DND-41 (cell line): ENCODE results near the gene PWWP2B.

Experiments used
- ATAC-seq: fragments of 200-7000 bp; cut with Tn5 transposase; 3 replicates; pipeline ENCODE4 v1.9.1; 2021; ENCODE audit warnings: low read depth; ENCODE audit not compliant: insufficient read depth
- DNase-seq: peaks from one replicate; pipeline ENCODE4 v3.0.0-alpha.2; 2020
- H2AFZ ChIP-seq: 2 replicates; pipeline ENCODE4 v1.6.0; 2012; ENCODE audit warnings: low read depth, low read length
- H3K27ac ChIP-seq: 2 replicates; pipeline ENCODE4 v1.5.1; 2012; ENCODE audit warnings: low read length, inconsistent platforms
- H3K27me3 ChIP-seq: fragments of 200-600 bp; sonication (generic); 2 replicates; pipeline ENCODE4 v1.6.0; 2012; ENCODE audit warnings: low read length, mild to moderate bottlenecking, inconsistent platforms; ENCODE audit not compliant: insufficient read depth, poor library complexity
- H3K36me3 ChIP-seq: 2 replicates; pipeline ENCODE4 v1.5.1; 2012; ENCODE audit warnings: low read length, inconsistent platforms; ENCODE audit not compliant: insufficient read depth
- H3K4me1 ChIP-seq: 2 replicates; pipeline ENCODE4 v1.5.1; 2012; ENCODE audit warnings: mild to moderate bottlenecking, low read length; ENCODE audit not compliant: insufficient read depth
- H3K4me2 ChIP-seq: 2 replicates; pipeline ENCODE4 v1.6.0; 2012; ENCODE audit warnings: mild to moderate bottlenecking, moderate library complexity, low read length, inconsistent platforms; ENCODE audit not compliant: insufficient read depth
- H3K4me3 ChIP-seq, 2 experiments: fragments of 200-600 bp in 1 of 2; shearing (Covaris generic) in 1 of 2; 2 replicates each; pipeline ENCODE4 v1.5.1; 2012 to 2016; ENCODE audit warnings: inconsistent platforms in 2 of 2, low read length in 2 of 2, mild to moderate bottlenecking in 2 of 2, low read depth in 1 of 2, moderate library complexity in 1 of 2
- H3K79me2 ChIP-seq: 2 replicates; pipeline ENCODE4 v1.6.0; 2012; ENCODE audit warnings: low read length, inconsistent platforms; ENCODE audit not compliant: insufficient read depth
- H3K9ac ChIP-seq: 2 replicates; pipeline ENCODE4 v1.6.0; 2012; ENCODE audit warnings: low read depth, mild to moderate bottlenecking, inconsistent platforms, low read length, moderate library complexity
- H3K9me3 ChIP-seq: 2 replicates; pipeline ENCODE4 v1.5.1; 2012; ENCODE audit warnings: low read length, moderate library complexity, mild to moderate bottlenecking, inconsistent platforms; ENCODE audit not compliant: insufficient read depth, severe bottlenecking
- H4K20me1 ChIP-seq: 2 replicates; pipeline ENCODE4 v1.6.0; 2012; ENCODE audit warnings: low read length; ENCODE audit not compliant: insufficient read depth
- EZH2 ChIP-seq: IDR thresholded peaks from 3 replicates; pipeline ENCODE4 v1.6.1; 2012; ENCODE audit warnings: borderline replicate concordance, low read depth, mild to moderate bottlenecking, moderate library complexity, low read length, inconsistent platforms; ENCODE audit not compliant: severe bottlenecking
- TF ChIP-seq, protein P1 (sequence below): IDR thresholded peaks from 2 replicates; pipeline ENCODE4 v1.5.1; 2012; ENCODE audit warnings: borderline replicate concordance, low read length, moderate library complexity, mild to moderate bottlenecking; ENCODE audit not compliant: poor library complexity, severe bottlenecking; ENCODE audit errors: extremely low read depth

The PWWP2B gene

DNA sequence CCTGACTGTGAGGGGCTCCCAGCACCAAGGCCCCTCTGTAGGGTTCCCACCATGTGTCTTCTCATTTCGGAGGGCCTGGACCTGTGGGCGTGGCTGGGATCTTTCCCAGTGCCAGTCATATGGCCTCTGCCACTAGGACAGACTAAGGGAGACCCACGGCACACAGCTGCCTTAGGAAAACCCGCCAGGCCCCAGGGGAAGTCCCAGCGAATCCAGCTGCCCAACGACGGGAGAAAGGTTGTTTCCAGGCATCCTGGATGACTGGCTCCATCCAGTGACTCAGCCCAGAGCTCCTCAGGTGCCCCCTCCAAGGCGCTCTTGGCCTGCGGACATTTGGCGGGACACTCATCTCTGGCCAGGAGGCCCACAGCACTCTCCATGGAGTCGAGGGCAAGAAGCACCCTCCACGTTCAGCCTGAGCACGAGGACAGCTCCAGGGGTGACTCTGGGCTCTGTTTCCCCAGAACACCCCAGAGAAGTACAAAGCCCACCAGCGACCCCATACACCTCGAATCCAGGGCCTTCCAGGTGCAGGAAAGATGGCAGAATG lies 39.9 kb downstream of the PWWP2B start:
- Histone ChIP-seq H4K20me1 (0 out of 2 replicates have a peak, but pooled peaks cover 3% of the 10 kb centered on the region), H3K4me3 (no peak overlapping the region), H3K36me3 (no peaks in the 10 kb centered on the region), H3K27ac (no peak overlapping the region), H2AFZ (no peak overlapping the region), H3K4me1 (no peaks in the 10 kb centered on the region), H3K27me3 (no peaks in the 10 kb centered on the region), H3K79me2 (no peaks in the 10 kb centered on the region), H3K4me2 (no peak overlapping the region), H3K9ac (no peak overlapping the region), H3K9me3 (no peaks in the 10 kb centered on the region)
- ATAC-seq (no peak), DNase-seq (no peak)
- TF ChIP-seq, protein P1, sequence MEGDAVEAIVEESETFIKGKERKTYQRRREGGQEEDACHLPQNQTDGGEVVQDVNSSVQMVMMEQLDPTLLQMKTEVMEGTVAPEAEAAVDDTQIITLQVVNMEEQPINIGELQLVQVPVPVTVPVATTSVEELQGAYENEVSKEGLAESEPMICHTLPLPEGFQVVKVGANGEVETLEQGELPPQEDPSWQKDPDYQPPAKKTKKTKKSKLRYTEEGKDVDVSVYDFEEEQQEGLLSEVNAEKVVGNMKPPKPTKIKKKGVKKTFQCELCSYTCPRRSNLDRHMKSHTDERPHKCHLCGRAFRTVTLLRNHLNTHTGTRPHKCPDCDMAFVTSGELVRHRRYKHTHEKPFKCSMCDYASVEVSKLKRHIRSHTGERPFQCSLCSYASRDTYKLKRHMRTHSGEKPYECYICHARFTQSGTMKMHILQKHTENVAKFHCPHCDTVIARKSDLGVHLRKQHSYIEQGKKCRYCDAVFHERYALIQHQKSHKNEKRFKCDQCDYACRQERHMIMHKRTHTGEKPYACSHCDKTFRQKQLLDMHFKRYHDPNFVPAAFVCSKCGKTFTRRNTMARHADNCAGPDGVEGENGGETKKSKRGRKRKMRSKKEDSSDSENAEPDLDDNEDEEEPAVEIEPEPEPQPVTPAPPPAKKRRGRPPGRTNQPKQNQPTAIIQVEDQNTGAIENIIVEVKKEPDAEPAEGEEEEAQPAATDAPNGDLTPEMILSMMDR, result no peak
- TF ChIP-seq EZH2, result no peak

DNA sequence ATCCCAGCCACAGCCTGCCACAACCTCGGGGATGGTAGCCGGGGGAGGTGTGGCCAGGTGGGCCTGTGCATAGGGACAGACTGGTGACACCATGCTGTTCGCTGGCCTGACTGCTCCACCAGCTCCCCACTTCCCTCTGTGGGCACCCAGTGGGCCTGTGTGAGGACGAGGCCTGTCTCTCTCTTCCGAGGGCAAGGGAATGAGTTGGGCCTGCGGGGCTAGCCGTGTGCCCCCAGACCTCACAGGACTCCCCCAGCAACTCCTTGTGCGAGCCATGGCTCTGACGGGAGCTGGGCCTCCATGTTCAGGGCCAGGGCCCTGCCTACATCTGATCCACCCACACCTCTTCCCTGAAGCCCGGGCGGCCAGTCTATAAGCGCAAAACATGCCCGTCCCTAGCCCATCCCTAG lies 40.5 kb downstream of the PWWP2B start:
- no peak overlapping the region for H3K9ac ChIP-seq
- ATAC-seq (no peak), DNase-seq (no peak)
- no peak overlapping the region for H3K27ac ChIP-seq
- H2AFZ ChIP-seq, result no peak overlapping the region
- H3K4me3 ChIP-seq, result no peak overlapping the region
- H3K36me3 ChIP-seq, result no peaks in the 10 kb centered on the region
- no peaks in the 10 kb centered on the region for H3K79me2 ChIP-seq
- no peaks in the 10 kb centered on the region for H3K9me3 ChIP-seq
- H3K27me3 ChIP-seq, result no peaks in the 10 kb centered on the region
- no peak for TF ChIP-seq EZH2
- TF ChIP-seq, protein P1, result no peak
- H4K20me1 ChIP-seq, result 0 out of 2 replicates have a peak, but pooled peaks cover 3% of the 10 kb centered on the region
- no peak overlapping the region for H3K4me2 ChIP-seq
- no peaks in the 10 kb centered on the region for H3K4me1 ChIP-seq

DNA sequence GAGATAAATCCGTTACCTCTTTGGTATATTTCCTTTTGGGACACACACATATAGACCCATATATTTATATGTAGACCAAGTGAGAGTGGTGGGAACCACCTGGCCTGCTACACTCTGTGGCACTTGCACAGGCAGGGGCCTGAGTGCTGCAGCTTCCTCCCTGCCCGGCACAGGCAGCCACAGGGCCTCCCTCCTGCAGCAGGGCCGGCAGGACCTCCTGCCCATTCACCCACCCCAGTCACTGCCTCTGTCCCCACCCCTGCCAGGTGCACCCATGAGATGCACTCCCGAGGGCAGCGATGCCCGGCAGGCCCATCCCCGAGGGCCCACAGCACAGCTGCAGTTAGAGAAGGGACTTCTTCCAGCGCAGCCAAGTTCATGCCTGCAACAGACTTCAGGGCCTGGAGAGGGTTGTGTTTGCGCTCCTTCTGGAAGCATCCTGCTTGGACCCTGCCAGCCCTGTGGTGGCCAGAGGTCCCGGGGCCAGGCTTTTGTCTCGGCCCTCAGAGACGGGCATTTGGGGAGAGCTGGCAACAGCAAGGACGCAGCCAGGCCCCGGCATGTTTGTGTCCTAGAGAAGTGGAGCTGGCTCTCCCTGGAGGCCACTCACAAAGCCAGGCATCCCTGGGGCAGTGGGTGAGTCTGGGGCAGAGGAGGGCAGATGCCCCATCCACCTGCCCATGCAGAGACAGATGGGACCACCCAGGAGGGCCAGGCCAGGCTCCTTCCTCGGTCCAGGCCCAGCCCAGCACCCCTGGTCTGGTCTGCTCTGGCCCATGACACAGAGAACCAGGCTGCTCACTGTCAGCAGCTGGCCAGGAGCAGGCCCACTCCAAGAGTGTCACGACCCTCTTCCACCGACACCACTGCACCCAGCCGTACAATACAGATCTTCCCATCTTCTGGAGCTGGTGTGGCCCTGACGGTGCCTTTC lies 41.4 kb downstream of the PWWP2B start:
- TF ChIP-seq, protein P1, result no peak
- TF ChIP-seq EZH2, result no peak
- DNase-seq (no peak), ATAC-seq (0 out of 3 replicates have a peak, but pooled peaks have one; percentile 12)
- no peak overlapping the region for H3K4me2 ChIP-seq
- no peaks in the 10 kb centered on the region for H3K79me2 ChIP-seq
- no peak overlapping the region for H3K27ac ChIP-seq
- no peak overlapping the region for H3K9ac ChIP-seq
- H3K4me1 ChIP-seq, result no peaks in the 10 kb centered on the region
- H2AFZ ChIP-seq, result no peak overlapping the region
- no peak overlapping the region for H3K4me3 ChIP-seq
- H3K36me3 ChIP-seq, result no peaks in the 10 kb centered on the region
- no peaks in the 10 kb centered on the region for H3K9me3 ChIP-seq
- H3K27me3 ChIP-seq, result no peaks in the 10 kb centered on the region
- H4K20me1 ChIP-seq, result 0 out of 2 replicates have a peak, but pooled peaks cover 3% of the 10 kb centered on the region
